Measurements from ENCODE around the gene RSPH3.
"Not testable (repeated sequence)": the region's sequence is repeated elsewhere in the genome, so short reads cannot be mapped to it uniquely, and the experiment has no call there.

RSPH3 gene

GRCh38 chr6:159020011-159020410 lies 20.0 kb upstream of the RSPH3 start:
- no peak for DNase-seq

- no peak for DNase-seq
Measured at GRCh38 chr6:159017757-159018559, 18.0 kb upstream of the RSPH3 start.

DNA sequence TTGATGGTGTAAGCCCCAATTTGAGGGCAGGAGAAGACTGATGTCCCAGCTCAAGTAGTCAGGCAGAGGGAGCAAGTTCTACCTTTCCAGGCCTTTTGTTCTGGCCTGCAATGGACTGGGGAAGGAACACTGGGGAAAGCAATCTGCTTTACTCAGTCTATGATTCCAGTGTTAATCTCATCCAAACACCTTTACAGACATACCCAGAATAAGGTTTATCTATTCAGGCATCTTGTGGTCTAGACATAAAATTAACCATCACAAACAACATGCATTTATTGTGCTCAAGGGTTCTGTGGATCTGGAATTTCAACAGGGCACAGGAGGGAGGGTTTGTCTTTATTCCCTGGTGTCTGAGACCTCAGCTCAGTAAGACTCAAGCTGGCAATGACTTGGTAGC lies 14.4 kb upstream of the RSPH3 start:
- no peak for DNase-seq

DNA sequence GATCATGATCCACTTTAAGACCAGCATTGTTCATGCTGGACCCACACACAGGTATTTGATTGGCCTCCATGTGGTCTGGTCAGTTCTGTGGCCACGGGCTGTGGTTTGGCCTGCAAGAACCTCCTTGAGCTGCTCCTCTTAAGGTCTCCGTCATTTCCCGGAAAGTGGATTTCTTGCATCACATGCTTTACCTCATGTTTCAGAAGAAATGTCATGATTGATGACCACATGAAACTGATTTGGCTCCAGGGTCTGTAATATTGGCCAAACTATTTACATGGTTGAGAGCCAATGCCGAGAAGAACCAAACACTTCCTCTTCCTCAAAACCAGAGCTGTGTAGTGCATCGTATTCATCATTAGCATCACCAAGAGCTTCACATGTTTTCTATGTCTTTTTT lies 13.2 kb upstream of the RSPH3 start:
- DNase-seq, result no peak

GRCh38 chr6:159012201-159012600 lies 12.2 kb upstream of the RSPH3 start:
- no peak for DNase-seq

- not testable (repeated sequence) for DNase-seq
Measured at GRCh38 chr6:159010037-159010612, 10.1 kb upstream of the RSPH3 start.

DNA sequence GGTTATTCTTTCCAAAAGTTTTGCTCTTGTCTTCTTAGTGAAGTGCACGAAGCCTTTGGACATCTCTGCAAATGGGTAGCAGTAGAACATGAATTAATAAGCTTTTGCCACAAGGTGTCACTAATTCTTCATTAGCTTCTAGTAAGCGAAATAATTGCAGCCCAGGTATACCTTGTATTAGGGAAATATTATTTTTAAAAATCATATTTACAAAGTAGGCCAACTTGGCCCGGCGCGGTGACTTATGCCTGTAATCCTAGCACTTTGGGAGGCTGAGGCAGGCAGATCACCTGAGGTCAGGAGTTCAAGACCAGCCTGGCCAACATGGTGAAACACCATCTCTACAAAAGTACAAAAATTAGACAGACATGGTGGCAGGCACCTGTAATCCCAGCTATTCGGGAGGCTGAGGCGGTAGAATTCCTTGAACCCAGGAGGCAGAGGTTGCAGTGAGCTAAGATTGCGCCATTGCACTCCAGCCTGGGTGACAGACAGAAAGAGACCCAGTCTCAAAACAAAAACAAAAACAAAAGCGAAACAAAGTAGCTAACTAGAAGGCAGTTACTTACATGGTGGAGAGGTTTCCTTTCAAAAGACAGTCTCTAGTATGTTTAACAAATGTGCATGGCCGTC lies 8.8 kb upstream of the RSPH3 start:
- DNase-seq, result no peak

- no peak for DNase-seq
Measured at GRCh38 chr6:159007510-159007909, 7.5 kb upstream of the RSPH3 start.

DNA sequence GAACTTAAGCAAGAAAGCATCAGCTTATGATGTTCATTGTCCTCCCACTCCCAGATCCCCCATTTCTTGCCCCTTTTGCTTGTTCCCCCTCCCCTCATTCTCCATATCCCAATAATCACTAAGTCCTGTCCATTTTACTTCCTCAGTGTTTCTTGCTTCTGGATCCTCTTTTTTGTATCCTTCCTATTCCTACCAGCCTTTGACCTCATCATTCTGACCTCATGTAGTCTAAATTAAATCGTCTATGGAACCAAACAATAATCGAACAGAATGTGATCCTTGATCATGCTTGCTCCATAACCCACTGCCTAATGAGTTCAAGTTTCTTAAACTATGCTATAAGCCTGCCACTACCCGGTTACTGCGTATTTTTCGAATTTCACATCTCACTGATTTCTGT lies 5.4 kb upstream of the RSPH3 start:
- DNase-seq, result no peak

GRCh38 chr6:159004592-159004991 lies 4.6 kb upstream of the RSPH3 start:
- DNase-seq, result no peak

GRCh38 chr6:159002432-159003155 lies 2.6 kb upstream of the RSPH3 start:
- no peak for DNase-seq

DNA sequence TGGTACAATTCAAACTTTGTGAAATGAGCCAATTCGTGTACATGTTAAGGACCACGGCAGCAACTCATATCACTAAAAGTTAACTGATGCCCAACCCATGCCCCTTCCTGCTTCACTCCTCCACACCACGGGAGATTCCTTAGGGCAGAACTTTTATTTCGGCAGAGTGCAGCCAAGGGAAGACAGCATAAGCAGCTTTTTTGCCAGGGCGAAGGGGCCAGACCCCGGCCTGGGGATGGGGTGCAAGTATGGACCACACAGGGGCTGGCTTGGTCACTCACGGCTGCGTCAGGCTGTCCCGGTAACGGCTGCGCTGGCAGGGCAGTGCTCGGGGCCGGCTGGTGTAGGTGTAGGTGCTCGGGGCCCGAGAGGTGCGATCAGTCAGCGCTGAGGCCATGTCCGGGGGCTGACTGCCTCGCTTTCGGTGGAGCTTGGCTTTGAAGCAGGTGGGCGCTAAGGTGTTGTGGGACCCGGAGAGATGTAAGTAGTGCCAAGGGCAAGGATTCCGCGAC lies 792 bp downstream of the RSPH3 start:
- DNase-seq, result no peak

GRCh38 chr6:158996856-158997255 lies 3.1 kb downstream of the RSPH3 start:
- DNase-seq, result no peak

DNA sequence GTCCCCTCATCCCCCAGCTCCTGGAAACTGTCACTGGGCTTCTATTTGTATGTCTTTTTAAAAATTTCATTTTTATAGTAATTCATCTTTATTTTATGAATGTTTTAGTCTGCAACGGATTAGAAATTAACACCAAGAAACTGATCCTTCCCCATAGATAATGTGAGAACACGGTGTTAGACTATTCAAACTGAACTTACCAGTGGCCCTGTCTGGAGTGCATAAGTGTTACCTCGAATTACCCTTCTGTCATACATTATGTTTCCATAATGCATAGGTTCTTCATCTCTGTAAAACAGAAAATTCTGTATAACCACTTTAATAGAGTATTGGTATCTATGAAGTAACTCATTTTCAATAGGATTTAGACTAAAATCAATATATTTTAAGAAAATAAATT lies 6.4 kb downstream of the RSPH3 start:
- no peak for DNase-seq

GRCh38 chr6:158991017-158991723 lies 8.8 kb downstream of the RSPH3 start:
- DNase-seq, result no peak

DNA sequence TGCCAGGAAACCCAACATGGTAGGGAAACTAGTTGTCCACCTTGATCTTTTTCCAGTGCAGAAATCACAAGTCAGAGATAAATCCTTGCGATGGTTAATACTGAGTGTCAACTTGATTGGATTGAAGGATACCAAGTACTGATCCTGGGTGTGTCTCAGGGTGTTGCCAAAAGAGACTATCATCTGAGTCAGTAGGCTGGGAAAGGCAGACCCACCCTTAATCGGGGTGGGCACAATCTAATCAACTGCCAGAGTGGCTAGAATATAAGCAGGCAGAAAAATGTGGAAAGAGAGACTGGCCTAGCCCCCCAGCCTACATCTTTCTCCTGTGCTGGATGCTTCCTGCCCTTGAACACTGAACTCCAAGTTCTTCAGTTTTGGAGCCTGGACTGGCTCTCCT lies 10.3 kb downstream of the RSPH3 start:
- not testable (repeated sequence) for DNase-seq

GRCh38 chr6:158988477-158988876 lies 11.5 kb downstream of the RSPH3 start:
- DNase-seq, result no peak

DNA sequence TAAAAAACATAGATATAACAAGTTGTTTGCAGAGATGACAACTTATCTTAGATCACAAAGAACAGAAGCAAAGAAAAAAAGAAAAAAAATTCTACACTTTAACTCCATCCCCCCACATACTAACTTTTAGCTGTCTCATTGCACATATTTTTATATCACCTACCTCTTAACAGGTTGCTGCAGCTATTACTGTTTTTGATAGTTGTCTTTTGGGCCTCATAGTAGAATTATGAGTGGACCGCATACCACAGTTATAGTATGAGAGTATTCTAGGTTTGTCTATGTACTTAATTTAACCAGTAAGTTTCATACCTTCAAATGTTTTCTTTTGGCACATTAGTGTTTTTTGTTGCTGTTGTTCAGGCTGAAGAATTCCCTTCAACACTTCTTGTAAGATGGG lies 12.3 kb downstream of the RSPH3 start:
- DNase-seq, result no peak

DNA sequence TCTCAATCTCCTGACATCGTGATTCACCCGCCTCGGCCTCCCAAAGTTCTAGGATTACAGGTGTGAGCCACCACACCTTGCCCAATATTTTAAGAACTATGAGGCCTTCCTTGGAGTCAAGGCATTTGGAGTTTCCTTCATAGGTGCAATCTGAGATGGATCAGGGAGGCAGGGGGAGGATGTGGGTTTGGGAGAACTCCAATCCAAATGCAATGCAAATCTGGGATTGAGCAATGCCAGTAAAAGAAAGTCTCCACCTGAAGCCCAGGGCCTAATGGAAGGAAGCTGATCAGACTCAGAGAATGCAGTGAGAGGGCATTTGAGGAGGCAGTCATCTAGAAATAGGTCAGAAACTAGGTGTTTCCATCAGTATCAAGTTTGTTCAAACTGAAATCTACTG lies 21.2 kb downstream of the RSPH3 start:
- no peak for DNase-seq

- no peak for DNase-seq
Measured at GRCh38 chr6:158977382-158977781, 22.6 kb downstream of the RSPH3 start.

GRCh38 chr6:158972241-158973233 lies 27.5 kb downstream of the RSPH3 start:
- DNase-seq, result no peak
